HCT116 (cell line): ENCODE results near the gene RGS17.

Experiments used
- CBX3 ChIP-seq: IDR thresholded peaks from 2 replicates; pipeline ENCODE4 v1.6.1; 2012; ENCODE audit warnings: low read depth
- FOSL1 ChIP-seq: IDR thresholded peaks from 2 replicates; pipeline ENCODE4 v1.6.1; 2012; ENCODE audit warnings: low read depth
- POLR2AphosphoS5 ChIP-seq: IDR thresholded peaks from 2 replicates; pipeline ENCODE4 v1.6.1; 2011; ENCODE audit warnings: mild to moderate bottlenecking, low read depth, low read length, moderate library complexity
- TF ChIP-seq, protein P1 (sequence below): IDR thresholded peaks from 2 replicates; pipeline ENCODE4 v1.6.1; 2012; ENCODE audit warnings: low read depth

GRCh38 chr6:153074761-153075160, 56.3 kb downstream of the RGS17 start:
- TF ChIP-seq CBX3 (no peak), POLR2AphosphoS5 (no peak), FOSL1 (no peak)
- TF ChIP-seq, protein P1, sequence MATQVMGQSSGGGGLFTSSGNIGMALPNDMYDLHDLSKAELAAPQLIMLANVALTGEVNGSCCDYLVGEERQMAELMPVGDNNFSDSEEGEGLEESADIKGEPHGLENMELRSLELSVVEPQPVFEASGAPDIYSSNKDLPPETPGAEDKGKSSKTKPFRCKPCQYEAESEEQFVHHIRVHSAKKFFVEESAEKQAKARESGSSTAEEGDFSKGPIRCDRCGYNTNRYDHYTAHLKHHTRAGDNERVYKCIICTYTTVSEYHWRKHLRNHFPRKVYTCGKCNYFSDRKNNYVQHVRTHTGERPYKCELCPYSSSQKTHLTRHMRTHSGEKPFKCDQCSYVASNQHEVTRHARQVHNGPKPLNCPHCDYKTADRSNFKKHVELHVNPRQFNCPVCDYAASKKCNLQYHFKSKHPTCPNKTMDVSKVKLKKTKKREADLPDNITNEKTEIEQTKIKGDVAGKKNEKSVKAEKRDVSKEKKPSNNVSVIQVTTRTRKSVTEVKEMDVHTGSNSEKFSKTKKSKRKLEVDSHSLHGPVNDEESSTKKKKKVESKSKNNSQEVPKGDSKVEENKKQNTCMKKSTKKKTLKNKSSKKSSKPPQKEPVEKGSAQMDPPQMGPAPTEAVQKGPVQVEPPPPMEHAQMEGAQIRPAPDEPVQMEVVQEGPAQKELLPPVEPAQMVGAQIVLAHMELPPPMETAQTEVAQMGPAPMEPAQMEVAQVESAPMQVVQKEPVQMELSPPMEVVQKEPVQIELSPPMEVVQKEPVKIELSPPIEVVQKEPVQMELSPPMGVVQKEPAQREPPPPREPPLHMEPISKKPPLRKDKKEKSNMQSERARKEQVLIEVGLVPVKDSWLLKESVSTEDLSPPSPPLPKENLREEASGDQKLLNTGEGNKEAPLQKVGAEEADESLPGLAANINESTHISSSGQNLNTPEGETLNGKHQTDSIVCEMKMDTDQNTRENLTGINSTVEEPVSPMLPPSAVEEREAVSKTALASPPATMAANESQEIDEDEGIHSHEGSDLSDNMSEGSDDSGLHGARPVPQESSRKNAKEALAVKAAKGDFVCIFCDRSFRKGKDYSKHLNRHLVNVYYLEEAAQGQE = no peak
